GM18858 (cell line): ENCODE data around the gene DRC7.

Experiments
- ATAC-seq: cut with Tn5 transposase; IDR thresholded peaks from one replicate; pipeline ENCODE4 v1.9.1; 2021; ENCODE audit not compliant: unreplicated experiment

DRC7 gene

GRCh38 chr16:57694725-57695679 lies at the start of gene DRC7:
TSS of gene DRC7 (plus strand) at chr16:57694806. CDS start at chr16:57697950, 3,144 bp downstream.
- no peak for ATAC-seq

- ATAC-seq = no peak
These were observed 49.4 kb upstream of the DRC7 start for GRCh38 chr16:57645169-57645568.

- ATAC-seq = no peak
These were observed 48.8 kb upstream of the DRC7 start for GRCh38 chr16:57645691-57646387.

GRCh38 chr16:57646388-57647039 lies 48.1 kb upstream of the DRC7 start:
- no peak for ATAC-seq

GRCh38 chr16:57647136-57647875 lies 47.3 kb upstream of the DRC7 start:
- ATAC-seq = no peak

GRCh38 chr16:57648125-57648524 lies 46.5 kb upstream of the DRC7 start:
- ATAC-seq = no peak

- no peak for ATAC-seq
These were observed 45.8 kb upstream of the DRC7 start for GRCh38 chr16:57648581-57649442.

GRCh38 chr16:57649443-57649751 lies 45.2 kb upstream of the DRC7 start:
- no peak for ATAC-seq

GRCh38 chr16:57649846-57650245 lies 44.8 kb upstream of the DRC7 start:
- ATAC-seq = no peak

- no peak for ATAC-seq
These were observed 43.0 kb upstream of the DRC7 start for GRCh38 chr16:57651344-57652333.

GRCh38 chr16:57652695-57653471 lies 41.7 kb upstream of the DRC7 start:
- ATAC-seq = no peak

- ATAC-seq = no peak
These were observed 40.7 kb upstream of the DRC7 start for GRCh38 chr16:57653936-57654335.

GRCh38 chr16:57656342-57656955 lies 38.2 kb upstream of the DRC7 start:
- ATAC-seq = no peak

GRCh38 chr16:57657228-57657627 lies 37.4 kb upstream of the DRC7 start:
- ATAC-seq = no peak

GRCh38 chr16:57658130-57658877 lies 36.3 kb upstream of the DRC7 start:
- no peak for ATAC-seq

- no peak for ATAC-seq
These were observed 35.5 kb upstream of the DRC7 start for GRCh38 chr16:57658878-57659674.
